ENCODE results near the gene SLC35F4.

Gene SLC35F4

GRCh38 chr14:57617510-57617909 is 248.4 kb downstream of the SLC35F4 start:
- DNase-seq (ENCODE audit: low spot score) = no peak

GRCh38 chr14:57612946-57613345 is 252.9 kb downstream of the SLC35F4 start:
- DNase-seq (ENCODE audit: low spot score) = no peak

- DNase-seq (ENCODE audit: low spot score) = no peak
Observed at GRCh38 chr14:57611555-57612075, 254.3 kb downstream of the SLC35F4 start.

- DNase-seq (ENCODE audit: low spot score) = no peak
Observed at GRCh38 chr14:57610631-57611030, 255.3 kb downstream of the SLC35F4 start.

- DNase-seq (ENCODE audit: low spot score) = no peak
Observed at GRCh38 chr14:57609192-57610075, 256.5 kb downstream of the SLC35F4 start.

GRCh38 chr14:57607086-57607485 is 258.8 kb downstream of the SLC35F4 start:
- no peak for DNase-seq (ENCODE audit: low spot score)

GRCh38 chr14:57583396-57583795 is 282.5 kb downstream of the SLC35F4 start:
- DNase-seq (ENCODE audit: low spot score) = no peak

GRCh38 chr14:57582746-57583145 is 283.1 kb downstream of the SLC35F4 start:
- no peak for DNase-seq (ENCODE audit: low spot score)

GRCh38 chr14:57578801-57579200 is 287.1 kb downstream of the SLC35F4 start:
- no peak for DNase-seq (ENCODE audit: low spot score)

- DNase-seq (ENCODE audit: low spot score) = no peak
Observed at GRCh38 chr14:57576498-57576897, 289.4 kb downstream of the SLC35F4 start.

GRCh38 chr14:57575482-57575881 is 290.4 kb downstream of the SLC35F4 start:
- DNase-seq (ENCODE audit: low spot score) = no peak

- peak; percentile 25 for DNase-seq (ENCODE audit: low spot score)
Observed at GRCh38 chr14:57574617-57575288, 291.1 kb downstream of the SLC35F4 start.

- no peak for DNase-seq (ENCODE audit: low spot score)
Observed at GRCh38 chr14:57573173-57573572, 292.7 kb downstream of the SLC35F4 start.

GRCh38 chr14:57568554-57568953 is 297.3 kb downstream of the SLC35F4 start:
- DNase-seq (ENCODE audit: low spot score) = no peak

GRCh38 chr14:57567220-57567619 is 298.7 kb downstream of the SLC35F4 start:
- DNase-seq (ENCODE audit: low spot score) = no peak

GRCh38 chr14:57560681-57561080 is 305.2 kb downstream of the SLC35F4 start:
- peak; percentile 8 for DNase-seq (ENCODE audit: low spot score)

GRCh38 chr14:57559576-57559975 is 306.3 kb downstream of the SLC35F4 start:
- DNase-seq (ENCODE audit: low spot score) = no peak

GRCh38 chr14:57549765-57550420 is 316.0 kb downstream of the SLC35F4 start:
- DNase-seq (ENCODE audit: low spot score) = no peak

GRCh38 chr14:57549016-57549564 is 316.8 kb downstream of the SLC35F4 start:
- no peak for DNase-seq (ENCODE audit: low spot score)

GRCh38 chr14:57547131-57547530 is 318.8 kb downstream of the SLC35F4 start:
- DNase-seq (ENCODE audit: low spot score) = no peak

GRCh38 chr14:57533214-57533613 is 332.7 kb downstream of the SLC35F4 start:
- peak; percentile 41 for DNase-seq (ENCODE audit: low spot score)

GRCh38 chr14:57530571-57530970 is 335.3 kb downstream of the SLC35F4 start:
- no peak for DNase-seq (ENCODE audit: low spot score)

Measured in RKO (cell line).